Ishikawa (cell line): ENCODE data around the gene GMDS.

Experiments
- CEBPB ChIP-seq: IDR thresholded peaks from 2 replicates; pipeline ENCODE4 v1.6.1; 2012
- CREB1 ChIP-seq: IDR thresholded peaks from 2 replicates; pipeline ENCODE4 v1.6.1; 2012; ENCODE audit warnings: low read depth
- EGR1 ChIP-seq: IDR thresholded peaks from 2 replicates; pipeline ENCODE4 v1.6.1; 2012
- EP300 ChIP-seq: IDR thresholded peaks from 2 replicates; pipeline ENCODE4 v1.6.1; 2012; ENCODE audit warnings: borderline replicate concordance
- FOXM1 ChIP-seq: IDR thresholded peaks from 2 replicates; pipeline ENCODE4 v1.6.1; 2012; ENCODE audit warnings: low read depth, borderline replicate concordance
- MAX ChIP-seq: IDR thresholded peaks from 2 replicates; pipeline ENCODE4 v1.6.1; 2012
- NFIC ChIP-seq: IDR thresholded peaks from 2 replicates; pipeline ENCODE4 v1.6.1; 2012
- RAD21 ChIP-seq: IDR thresholded peaks from 2 replicates; pipeline ENCODE4 v1.6.1; 2012; ENCODE audit warnings: low read depth
- REST ChIP-seq: IDR thresholded peaks from 2 replicates; pipeline ENCODE4 v1.6.1; 2012; ENCODE audit warnings: low read depth, mild to moderate bottlenecking
- TAF1 ChIP-seq: IDR thresholded peaks from 2 replicates; pipeline ENCODE4 v1.6.1; 2012; ENCODE audit warnings: low read depth, mild to moderate bottlenecking
- TCF12 ChIP-seq: IDR thresholded peaks from 2 replicates; pipeline ENCODE4 v1.6.1; 2012; ENCODE audit warnings: low read depth
- TEAD4 ChIP-seq: IDR thresholded peaks from 2 replicates; pipeline ENCODE4 v1.6.1; 2012
- USF1 ChIP-seq: IDR thresholded peaks from 2 replicates; pipeline ENCODE4 v1.6.1; 2012
- YY1 ChIP-seq: IDR thresholded peaks from 2 replicates; pipeline ENCODE4 v1.6.1; 2012; ENCODE audit warnings: low read depth
- ZBTB7A ChIP-seq: IDR thresholded peaks from 2 replicates; pipeline ENCODE4 v1.6.1; 2012; ENCODE audit warnings: low read depth

The GMDS gene

GRCh38 chr6:1837826-1838225 is 407.6 kb downstream of the GMDS start:
- no peak for TF ChIP-seq EGR1
- no peak for TF ChIP-seq REST
- no peak for TF ChIP-seq TAF1
- TF ChIP-seq EP300: no peak
- no peak for TF ChIP-seq NFIC
- no peak for TF ChIP-seq RAD21
- no peak for TF ChIP-seq USF1
- no peak for TF ChIP-seq ZBTB7A

GRCh38 chr6:1836690-1837089 is 408.7 kb downstream of the GMDS start:
- TF ChIP-seq CEBPB (no peak), YY1 (no peak), TCF12 (no peak), EGR1 (no peak), CREB1 (no peak), USF1 (no peak), ZBTB7A (no peak), REST (no peak), EP300 (no peak), TAF1 (no peak), TEAD4 (no peak)

- TF ChIP-seq TAF1 (no peak), TEAD4 (no peak), TCF12 (no peak), FOXM1 (no peak), CEBPB (no peak), REST (no peak), ZBTB7A (no peak)
Observed at GRCh38 chr6:1834646-1835516, 410.5 kb downstream of the GMDS start.

- TF ChIP-seq YY1: no peak
- no peak for TF ChIP-seq USF1
- TF ChIP-seq FOXM1: no peak
- TF ChIP-seq EGR1: no peak
- TF ChIP-seq MAX: no peak
- no peak for TF ChIP-seq TAF1
- no peak for TF ChIP-seq CEBPB
- TF ChIP-seq EP300: no peak
- TF ChIP-seq RAD21: no peak
- TF ChIP-seq REST: no peak
- TF ChIP-seq NFIC: no peak
- no peak for TF ChIP-seq ZBTB7A
- no peak for TF ChIP-seq CREB1
- no peak for TF ChIP-seq TEAD4
- TF ChIP-seq TCF12: no peak
Observed at GRCh38 chr6:1834207-1834606, 411.2 kb downstream of the GMDS start.
